ENCODE measurements around the gene SPI1. TPM values are rescaled to one million over a fixed set of nuclear protein-coding genes. Genes with fewer than 3 reads are reported as not detected.

The SPI1 gene
- total RNA-seq, 1 donor from 2014 or later = not detected

DNA sequence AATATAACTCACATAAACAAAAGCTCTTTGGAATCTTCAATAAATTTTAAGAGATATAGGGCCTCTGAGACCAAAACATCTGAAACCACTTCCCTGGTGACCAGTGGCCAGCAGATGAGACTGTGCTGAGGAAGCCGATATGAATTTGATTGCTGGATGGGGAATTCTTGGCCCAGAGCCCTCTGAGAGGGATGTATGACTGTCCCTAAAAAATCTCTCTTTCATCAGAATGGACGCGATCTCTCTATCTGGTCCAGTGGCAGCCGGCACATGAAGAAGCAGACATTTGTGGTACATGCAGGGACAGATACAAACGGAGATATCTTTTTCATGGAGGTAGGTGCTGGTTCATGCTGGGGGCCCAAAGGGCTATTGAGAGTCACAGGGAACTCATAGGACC lies 63.4 kb downstream of the SPI1 start:
- Mint-ChIP-seq H3K27me3 (no peaks in the 10 kb centered on the region), H3K36me3 (ENCODE audit: insufficient read depth) (peaks cover 8% of the 10 kb centered on the region), H3K4me1 (ENCODE audit: low read depth) (no peaks in the 10 kb centered on the region), H3K4me3 (ENCODE audit: low read depth) (no peak overlapping the region), H3K27ac (no peak overlapping the region), H3K9me3 (ENCODE audit: low read depth) (no peaks in the 10 kb centered on the region)
- TF ChIP-seq CTCF (IDR thresholded peaks at IDR 0.05; ENCODE audit: unreplicated experiment) = no peak
- no peak for DNase-seq (ENCODE audit: low spot score, unreplicated experiment)

DNA sequence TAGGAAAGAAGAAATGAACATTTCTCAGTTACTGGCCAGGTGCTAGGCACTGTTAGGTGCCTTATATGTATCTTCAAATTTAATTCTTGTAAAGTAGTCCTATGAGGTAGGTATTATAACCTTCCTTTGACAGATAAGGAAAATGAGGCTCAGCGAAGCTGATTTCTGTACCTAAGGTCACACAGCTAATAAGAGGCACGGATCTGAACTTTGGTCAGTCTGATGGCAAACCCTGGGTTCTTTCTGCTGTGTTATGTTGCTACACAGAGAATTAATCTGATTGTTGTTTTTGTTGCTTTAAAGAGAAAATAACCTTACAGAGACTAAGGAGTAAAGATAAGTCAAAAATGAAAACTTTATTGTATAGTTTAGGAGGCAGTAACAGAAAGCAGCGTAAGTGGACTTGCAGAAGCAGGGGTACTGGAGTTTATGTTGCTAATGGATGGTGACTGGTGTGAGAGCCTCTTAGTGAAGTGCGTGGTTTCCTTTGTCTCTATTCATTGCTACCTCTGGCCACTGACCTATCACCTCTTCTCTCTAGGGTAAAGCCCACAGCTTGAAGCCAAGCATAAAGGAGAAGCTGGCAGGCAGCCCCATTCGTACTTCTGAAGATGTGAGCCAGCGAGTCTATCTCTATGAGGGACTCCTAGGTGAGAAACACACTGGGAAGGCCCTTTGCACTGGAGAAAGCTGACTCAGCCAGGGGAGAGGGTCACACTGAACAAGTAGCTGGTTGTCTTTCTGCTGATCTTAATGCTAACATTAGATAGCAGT lies 70.1 kb downstream of the SPI1 start:
- H3K27me3 Mint-ChIP-seq = no peaks in the 10 kb centered on the region
- peaks cover 3% of the 10 kb centered on the region for H3K9me3 Mint-ChIP-seq (ENCODE audit: low read depth)
- DNase-seq (ENCODE audit: low spot score, unreplicated experiment) = no peak
- no peak for TF ChIP-seq CTCF (IDR thresholded peaks at IDR 0.05; ENCODE audit: unreplicated experiment)
- no peaks in the 10 kb centered on the region for H3K4me1 Mint-ChIP-seq (ENCODE audit: low read depth)
- no peak overlapping the region for H3K27ac Mint-ChIP-seq
- peaks cover 23% of the 10 kb centered on the region for H3K36me3 Mint-ChIP-seq (ENCODE audit: insufficient read depth)
- no peak overlapping the region for H3K4me3 Mint-ChIP-seq (ENCODE audit: low read depth)

GRCh38 chr11:47306484-47306844 lies 71.9 kb downstream of the SPI1 start:
- Mint-ChIP-seq H3K36me3 (ENCODE audit: insufficient read depth) (peaks cover 39% of the 10 kb centered on the region), H3K27ac (no peak overlapping the region)
- DNase-seq (ENCODE audit: low spot score, unreplicated experiment) = no peak

GRCh38 chr11:47305734-47306483 lies 72.4 kb downstream of the SPI1 start:
- no peaks in the 10 kb centered on the region for H3K4me1 Mint-ChIP-seq (ENCODE audit: low read depth)
- peaks cover 18% of the 10 kb centered on the region for H3K9me3 Mint-ChIP-seq (ENCODE audit: low read depth)
- H3K36me3 Mint-ChIP-seq (ENCODE audit: insufficient read depth) = peaks cover 42% of the 10 kb centered on the region
- H3K4me3 Mint-ChIP-seq (ENCODE audit: low read depth) = no peak overlapping the region
- TF ChIP-seq CTCF (IDR thresholded peaks at IDR 0.05; ENCODE audit: unreplicated experiment) = no peak
- DNase-seq (ENCODE audit: low spot score, unreplicated experiment) = no peak
- H3K27ac Mint-ChIP-seq = no peak overlapping the region
- H3K27me3 Mint-ChIP-seq = no peaks in the 10 kb centered on the region

More at GRCh38 chr11:47306484-47306844, 71.9 kb downstream of the SPI1 start:
- TF ChIP-seq CTCF (IDR thresholded peaks at IDR 0.05; ENCODE audit: unreplicated experiment) = no peak
- Mint-ChIP-seq H3K4me3 (ENCODE audit: low read depth) (no peak overlapping the region), H3K4me1 (ENCODE audit: low read depth) (no peaks in the 10 kb centered on the region), H3K27me3 (no peaks in the 10 kb centered on the region), H3K9me3 (ENCODE audit: low read depth) (peaks cover 14% of the 10 kb centered on the region)

Small RNA genes within 50 kb of the gene (microRNA-seq; reads per million reads assigned to microRNA genes)
- not detected for gene MIR4487 (ENCODE audit: borderline number of aligned reads, unreplicated experiment)

Other genes starting within 250 kb of the SPI1 start
- 109 and 112 TPM in 2 replicates for gene ARFGAP2, start 201.7 kb downstream of the SPI1 start, total RNA-seq
- gene PACSIN3, start 192.1 kb downstream of the SPI1 start, total RNA-seq = 54.1 and 59.6 TPM in 2 replicates
- gene DDB2, start 163.6 kb downstream of the SPI1 start, total RNA-seq = 31.4 and 32.0 TPM in 2 replicates
- gene ACP2, start 129.7 kb downstream of the SPI1 start, total RNA-seq = 58.1 and 60.2 TPM in 2 replicates
- gene NR1H3, start 120.6 kb downstream of the SPI1 start, total RNA-seq = 25.8 and 26.7 TPM in 2 replicates
- 63.8 and 66.5 TPM in 2 replicates for gene MADD, start 108.4 kb downstream of the SPI1 start, total RNA-seq
- 0.10 and 0.22 TPM in 2 replicates for gene MYBPC3, start 25.8 kb downstream of the SPI1 start, total RNA-seq
- 38.3 and 42.4 TPM in 2 replicates for gene SLC39A13, start 30.0 kb upstream of the SPI1 start, total RNA-seq
- 101 and 103 TPM in 2 replicates for gene PSMC3, start 47.9 kb upstream of the SPI1 start, total RNA-seq
- 0.42 and 0.81 TPM in 2 replicates for gene RAPSN, start 70.6 kb upstream of the SPI1 start, total RNA-seq
- gene CELF1, start 174.6 kb upstream of the SPI1 start, total RNA-seq = 161 and 163 TPM in 2 replicates
- gene PTPMT1, start 187.1 kb upstream of the SPI1 start, total RNA-seq = 45.6 and 47.6 TPM in 2 replicates
- gene KBTBD4, start 200.4 kb upstream of the SPI1 start, total RNA-seq = 16.6 and 18.1 TPM in 2 replicates
- 102 and 109 TPM in 2 replicates for gene NDUFS3, start 200.5 kb upstream of the SPI1 start, total RNA-seq
- 0.26 and 0.29 TPM in 2 replicates for gene FAM180B, start 208.1 kb upstream of the SPI1 start, total RNA-seq
- 2.5 and 4.0 TPM in 2 replicates for gene C1QTNF4, start 215.9 kb upstream of the SPI1 start, total RNA-seq